Epithelial cell of prostate (primary cell): Measurements from ENCODE around the gene ABCC8.

Experiments
- DNase-seq: peaks from one replicate; pipeline ENCODE4 v3.0.0-alpha.2; 2011; ENCODE audit warnings: low read depth, low spot score
- H3K27ac ChIP-seq: fragments of 450-650 bp; 2 replicates; pipeline ENCODE4 v1.5.1; 2017; ENCODE audit warnings: mild to moderate bottlenecking

The ABCC8 gene

GRCh38 chr11:17393472-17393871 lies 83.2 kb downstream of the ABCC8 start:
- no peak overlapping the region for H3K27ac ChIP-seq
- DNase-seq: no peak

GRCh38 chr11:17392872-17393271 lies 83.8 kb downstream of the ABCC8 start:
- DNase-seq: no peak
- H3K27ac ChIP-seq: no peak overlapping the region

- no peak for DNase-seq
- no peak overlapping the region for H3K27ac ChIP-seq
These were observed 84.9 kb downstream of the ABCC8 start for GRCh38 chr11:17391493-17392355.

GRCh38 chr11:17389957-17390649 lies 86.5 kb downstream of the ABCC8 start:
- no peak overlapping the region for H3K27ac ChIP-seq
- DNase-seq: no peak

GRCh38 chr11:17389211-17389956 lies 87.3 kb downstream of the ABCC8 start:
- H3K27ac ChIP-seq: no peak overlapping the region
- no peak for DNase-seq

GRCh38 chr11:17388609-17389210 lies 87.9 kb downstream of the ABCC8 start, which contains the start of gene KCNJ11:
Gene KCNJ11 (minus strand): TSS chr11:17388659. CDS start chr11:17388091, 568 bp downstream.
- no peak within 1 kb of the TSS for H3K27ac ChIP-seq
- DNase-seq: no peak

GRCh38 chr11:17387811-17388210 lies 88.8 kb downstream of the ABCC8 start:
- no peak for DNase-seq

GRCh38 chr11:17387254-17387653 lies 89.4 kb downstream of the ABCC8 start:
- no peak for DNase-seq
- no peak overlapping the region for H3K27ac ChIP-seq

More at GRCh38 chr11:17387811-17388210, 88.8 kb downstream of the ABCC8 start:
- H3K27ac ChIP-seq: no peak overlapping the region

GRCh38 chr11:17386331-17387084 lies 90.1 kb downstream of the ABCC8 start:
- DNase-seq: no peak
- H3K27ac ChIP-seq: no peak overlapping the region

- DNase-seq: no peak
- H3K27ac ChIP-seq: no peak overlapping the region
These were observed 90.7 kb downstream of the ABCC8 start for GRCh38 chr11:17385926-17386325.

GRCh38 chr11:17385492-17385891 lies 91.2 kb downstream of the ABCC8 start:
- no peak for DNase-seq
- no peak overlapping the region for H3K27ac ChIP-seq

- no peak overlapping the region for H3K27ac ChIP-seq
- no peak for DNase-seq
These were observed 92.6 kb downstream of the ABCC8 start for GRCh38 chr11:17384002-17384511.

GRCh38 chr11:17383461-17383860 lies 93.2 kb downstream of the ABCC8 start:
- DNase-seq: no peak
- no peak overlapping the region for H3K27ac ChIP-seq

GRCh38 chr11:17382046-17382728 lies 94.5 kb downstream of the ABCC8 start:
- DNase-seq: no peak

GRCh38 chr11:17381156-17381555 lies 95.5 kb downstream of the ABCC8 start:
- no peak overlapping the region for H3K27ac ChIP-seq
- no peak for DNase-seq

More at GRCh38 chr11:17382046-17382728, 94.5 kb downstream of the ABCC8 start:
- no peak overlapping the region for H3K27ac ChIP-seq

- DNase-seq: peak; percentile 33
- H3K27ac ChIP-seq: peak overlapping the region; percentile 45
These were observed 97.1 kb downstream of the ABCC8 start for GRCh38 chr11:17379383-17380180.

- H3K27ac ChIP-seq: peak overlapping the region; percentile 45
- peak; percentile 37 for DNase-seq
These were observed 98.0 kb downstream of the ABCC8 start for GRCh38 chr11:17378655-17379054.

- no peak overlapping the region for H3K27ac ChIP-seq
- no peak for DNase-seq
These were observed 100.2 kb downstream of the ABCC8 start for GRCh38 chr11:17376493-17376892.
